GM18498 (cell line): ENCODE results near the gene SASH1.

Source experiments
- ATAC-seq: cut with Tn5 transposase; IDR thresholded peaks from one replicate; pipeline ENCODE4 v1.9.1; 2021; ENCODE audit warnings: mild to moderate bottlenecking, moderate library complexity; ENCODE audit not compliant: unreplicated experiment

SASH1 gene

DNA sequence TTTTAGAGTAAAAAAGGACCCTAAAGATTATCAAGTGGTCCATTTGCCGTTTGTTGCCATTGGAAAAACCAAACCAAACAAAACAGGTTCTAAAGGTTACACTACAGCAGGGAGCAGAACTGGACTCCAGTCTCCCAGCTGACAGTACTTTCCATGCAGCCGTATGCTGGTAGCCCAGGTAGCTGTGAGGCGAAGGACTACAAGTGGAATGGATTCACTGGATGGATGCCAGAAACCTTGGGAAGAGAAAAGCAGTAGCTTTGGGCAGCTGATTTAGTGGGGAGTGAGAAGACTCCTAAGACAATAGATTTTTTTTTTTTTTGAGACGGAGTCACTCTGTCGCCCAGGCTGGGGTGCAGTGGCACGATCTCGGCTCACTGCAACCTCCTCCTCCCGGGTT, 88.3 kb downstream of the SASH1 start:
- no peak for ATAC-seq

DNA sequence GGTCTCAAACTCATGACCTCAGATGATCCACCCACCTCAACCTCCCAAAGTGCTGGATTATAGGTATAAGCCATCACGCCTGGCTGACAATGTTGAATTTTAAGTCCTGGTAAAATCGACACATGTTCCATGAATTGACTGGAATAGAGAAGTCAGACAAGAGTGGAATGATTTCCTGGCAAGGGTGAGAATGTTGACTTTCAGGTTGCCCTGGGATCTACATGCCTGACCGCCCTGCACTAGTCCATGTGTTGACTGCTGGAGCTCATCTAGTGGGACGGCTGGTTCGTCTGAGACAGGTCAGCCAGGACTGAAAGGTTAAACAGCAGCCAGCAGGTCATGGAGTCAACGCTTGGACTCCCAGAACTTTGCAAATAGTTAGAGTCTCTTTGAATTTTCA, 88.8 kb downstream of the SASH1 start:
- ATAC-seq = no peak

DNA sequence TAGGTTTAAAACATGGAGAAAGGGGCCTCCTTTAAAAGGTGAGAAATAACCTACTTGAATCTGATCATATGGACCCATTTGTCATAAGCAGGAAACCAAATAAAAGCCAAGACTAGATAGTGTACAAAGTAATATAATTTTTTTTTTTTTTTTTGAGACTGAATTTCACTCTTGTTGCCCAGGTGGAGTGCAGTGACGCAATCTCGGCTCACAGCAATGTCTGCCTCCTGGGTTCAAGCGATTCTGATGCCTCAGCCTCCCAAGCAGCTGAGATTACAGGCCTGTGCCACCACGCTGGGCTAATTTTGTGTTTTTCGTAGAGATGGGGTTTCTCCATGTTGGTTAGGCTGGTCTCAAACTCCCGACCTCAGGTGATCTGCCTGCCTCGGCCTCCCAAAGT, 89.2 kb downstream of the SASH1 start:
- no peak for ATAC-seq

DNA sequence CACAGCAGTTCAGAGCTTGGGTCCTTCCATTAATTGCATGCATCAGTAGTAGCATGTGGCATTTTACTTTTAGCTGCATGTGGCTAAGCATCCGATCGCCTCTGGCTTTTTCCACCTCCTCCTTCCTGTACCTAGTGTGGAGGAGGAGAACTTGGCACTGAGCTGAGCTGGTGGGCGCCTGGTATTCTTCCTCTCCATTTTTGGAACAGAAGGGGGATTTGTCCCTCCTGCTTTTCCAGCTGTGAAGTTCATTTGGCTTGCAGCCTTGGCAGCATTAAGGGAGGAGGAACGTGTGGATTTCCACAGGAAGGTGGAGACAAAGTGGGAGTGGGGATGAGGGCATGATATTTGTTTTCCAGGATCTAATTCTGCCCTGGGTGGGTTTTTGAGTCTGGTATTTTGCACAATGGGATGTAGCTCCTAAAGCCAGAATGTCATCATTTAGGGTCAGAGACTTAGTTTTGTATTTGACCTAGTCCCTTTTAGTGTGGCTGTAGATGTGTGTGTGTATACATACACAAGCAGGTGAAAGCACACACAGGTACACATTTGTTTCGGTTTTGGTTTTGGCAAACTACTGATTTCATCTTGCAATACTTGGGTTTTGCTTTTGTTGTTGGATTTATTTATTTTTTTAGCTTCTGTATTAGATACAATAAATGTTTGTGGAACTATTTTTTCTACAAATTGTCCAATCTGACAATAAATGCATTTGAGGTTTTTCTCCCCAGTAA, 90.0 kb downstream of the SASH1 start:
- no peak for ATAC-seq

- no peak for ATAC-seq
These were observed 92.7 kb downstream of the SASH1 start for GRCh38 chr6:148435386-148435785.

DNA sequence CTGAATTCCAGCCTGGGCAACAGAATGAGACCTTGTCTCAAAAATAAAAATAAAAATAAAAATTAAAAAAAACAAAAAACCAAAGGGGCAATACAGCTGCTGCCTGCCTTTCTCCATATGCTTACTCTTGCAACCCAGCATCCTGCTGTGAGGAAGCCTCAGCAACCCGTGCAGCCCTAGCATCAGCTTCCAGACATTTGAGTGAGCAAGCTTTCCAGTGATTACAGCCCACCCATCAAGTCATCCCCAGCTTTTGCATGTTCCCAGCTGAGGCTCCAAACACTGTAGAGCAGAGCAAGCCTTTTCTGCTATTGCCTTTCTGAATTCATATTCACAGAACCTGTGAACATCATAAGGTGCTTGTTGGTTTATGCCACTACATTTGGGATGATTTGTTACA, 93.8 kb downstream of the SASH1 start:
- no peak for ATAC-seq

- no peak for ATAC-seq
These were observed 96.0 kb downstream of the SASH1 start for GRCh38 chr6:148438632-148439031.

- ATAC-seq = no peak
These were observed 97.4 kb downstream of the SASH1 start for GRCh38 chr6:148440016-148440415.

GRCh38 chr6:148440877-148441453, 98.3 kb downstream of the SASH1 start:
- ATAC-seq = no peak

- ATAC-seq = peak; percentile 56
These were observed 98.8 kb downstream of the SASH1 start for GRCh38 chr6:148441454-148441911.

- no peak for ATAC-seq
These were observed 101.3 kb downstream of the SASH1 start for GRCh38 chr6:148443798-148444560.

GRCh38 chr6:148445116-148445515, 102.5 kb downstream of the SASH1 start:
- no peak for ATAC-seq

DNA sequence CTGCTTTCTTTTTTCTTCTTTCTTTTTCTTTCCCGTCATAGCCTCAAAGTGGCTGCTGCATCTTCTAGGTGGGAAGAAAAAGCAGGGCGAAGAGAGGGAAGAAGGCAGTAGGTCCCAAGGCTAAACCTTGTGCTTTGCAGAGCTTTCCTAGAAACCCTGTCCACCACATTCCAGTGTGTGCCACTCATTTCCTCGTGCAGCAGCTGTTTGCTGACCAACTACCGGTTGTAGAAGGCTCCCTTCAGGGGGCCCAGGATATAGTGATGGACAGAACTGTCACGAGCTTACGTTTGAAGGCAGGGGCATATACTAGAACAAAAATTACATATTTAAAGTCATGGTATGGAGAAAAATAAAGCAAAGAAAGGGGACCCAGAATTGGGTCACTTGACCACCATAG, 103.0 kb downstream of the SASH1 start:
- ATAC-seq = no peak

- no peak for ATAC-seq
These were observed 104.0 kb downstream of the SASH1 start for GRCh38 chr6:148446681-148447080.

- no peak for ATAC-seq
These were observed 105.0 kb downstream of the SASH1 start for GRCh38 chr6:148447521-148448230.

DNA sequence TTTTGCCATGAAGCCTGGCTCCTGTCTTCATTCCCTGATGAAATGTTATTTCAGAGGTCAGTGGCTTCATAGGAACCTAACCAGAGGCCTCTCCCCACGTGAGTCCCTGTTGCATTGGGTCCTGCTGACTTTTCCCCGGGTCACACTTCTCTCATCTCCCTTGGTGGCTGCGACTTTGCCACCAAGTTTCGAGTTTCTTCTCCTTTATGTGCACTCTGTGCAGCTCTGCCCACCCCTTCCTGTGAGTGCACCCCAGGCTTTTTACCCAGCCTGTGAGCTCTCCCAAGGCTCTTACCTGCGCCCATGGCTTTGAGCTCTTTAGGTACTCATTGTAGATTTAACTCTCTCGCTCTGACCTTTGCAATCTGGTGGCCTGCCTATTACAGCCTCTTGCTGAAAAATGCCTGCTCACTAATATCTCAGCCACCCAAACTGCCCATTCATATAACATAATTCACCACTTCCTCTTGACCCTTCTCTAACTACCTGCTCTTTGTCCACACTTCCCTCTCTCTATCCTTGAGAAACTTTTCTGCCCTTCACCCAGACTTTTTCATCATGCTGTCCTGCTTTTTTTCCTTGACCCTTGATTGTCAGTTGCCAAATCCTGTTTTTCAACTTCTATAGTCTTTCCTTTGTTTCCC, 105.9 kb downstream of the SASH1 start:
- peak; percentile 60 for ATAC-seq

DNA sequence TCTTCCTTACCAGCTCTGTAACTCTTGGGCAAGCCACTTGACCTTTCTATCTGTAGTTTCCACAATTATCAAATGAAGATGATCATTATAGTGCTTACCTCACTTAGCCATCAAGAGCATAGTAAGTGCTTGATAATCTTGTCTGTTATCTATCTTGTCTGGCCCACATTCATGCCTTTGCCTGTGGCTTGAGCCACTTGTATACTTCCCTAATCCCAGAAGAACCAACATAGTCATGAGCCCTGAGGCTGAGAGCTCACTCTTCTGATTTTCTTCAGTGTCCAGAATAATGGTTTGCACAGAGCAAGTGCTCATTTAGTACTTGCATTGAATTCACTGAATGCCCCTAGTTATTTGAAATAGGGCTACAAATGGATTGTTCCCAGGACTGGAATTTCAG, 108.2 kb downstream of the SASH1 start:
- ATAC-seq = no peak

DNA sequence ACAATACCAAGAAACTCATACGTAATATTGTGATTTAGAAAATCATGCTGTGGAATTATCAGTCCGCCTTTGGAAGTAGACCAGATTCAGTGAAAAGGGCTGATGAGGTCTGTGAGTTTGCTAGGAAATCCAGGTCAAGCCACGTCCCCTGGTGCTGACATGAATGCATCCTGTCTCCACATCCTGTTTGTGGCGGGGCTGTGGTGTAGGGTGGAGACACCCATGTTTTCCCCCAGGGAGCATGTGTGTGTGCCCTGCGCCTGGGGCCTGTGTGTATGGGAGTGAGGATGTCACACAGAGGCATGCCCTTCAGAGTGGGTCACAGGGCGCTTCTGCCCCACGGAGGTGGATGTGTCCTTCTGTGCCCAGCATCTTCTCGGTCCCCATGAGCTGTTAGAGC, 109.1 kb downstream of the SASH1 start:
- no peak for ATAC-seq

GRCh38 chr6:148452876-148453275, 110.2 kb downstream of the SASH1 start:
- no peak for ATAC-seq

- ATAC-seq = no peak
These were observed 111.3 kb downstream of the SASH1 start for GRCh38 chr6:148453906-148454305.

GRCh38 chr6:148455225-148455624, 112.6 kb downstream of the SASH1 start:
- no peak for ATAC-seq
